ENCODE data around the gene PTP4A1. TPM values are rescaled to one million over a fixed set of nuclear protein-coding genes. Genes with fewer than 3 reads are reported as not detected.
A peak's percentile ranks its signal among the peaks of the same experiment; 100 is the strongest.

PTP4A1 gene
- total RNA-seq, 4 donors from 2014 or later = 31.4 to 100 (median 67.9) TPM

DNA sequence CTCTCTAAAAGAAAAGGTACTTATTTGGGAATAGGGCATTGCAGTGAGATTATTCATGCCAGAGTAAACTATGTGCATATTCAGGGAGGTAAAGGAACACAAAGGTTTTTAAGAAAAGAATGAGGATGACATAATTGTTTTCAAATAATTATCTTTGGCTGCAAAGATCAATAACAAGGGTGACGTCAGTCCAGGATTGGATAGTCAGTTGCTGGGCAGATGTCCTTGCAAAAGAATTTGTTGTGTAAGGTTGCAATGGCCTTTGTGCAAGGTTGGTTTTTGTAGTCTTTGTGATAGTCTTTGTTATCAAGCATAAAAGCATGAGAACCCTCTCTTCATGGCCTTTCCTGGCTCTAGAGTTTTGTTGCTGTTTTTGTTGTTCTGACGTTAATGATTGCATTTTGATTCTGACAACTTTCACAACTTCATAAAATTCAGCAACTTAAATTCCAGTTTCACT is 17.7 kb downstream of the PTP4A1 start:
- no peaks in the 10 kb centered on the region for H3K27me3 ChIP-seq
- intact Hi-C loops (cut with DNase I; ENCODE audit: low total_unique reads) = no loop called here
- no peak for DNase-seq
- TF ChIP-seq, protein P1, sequence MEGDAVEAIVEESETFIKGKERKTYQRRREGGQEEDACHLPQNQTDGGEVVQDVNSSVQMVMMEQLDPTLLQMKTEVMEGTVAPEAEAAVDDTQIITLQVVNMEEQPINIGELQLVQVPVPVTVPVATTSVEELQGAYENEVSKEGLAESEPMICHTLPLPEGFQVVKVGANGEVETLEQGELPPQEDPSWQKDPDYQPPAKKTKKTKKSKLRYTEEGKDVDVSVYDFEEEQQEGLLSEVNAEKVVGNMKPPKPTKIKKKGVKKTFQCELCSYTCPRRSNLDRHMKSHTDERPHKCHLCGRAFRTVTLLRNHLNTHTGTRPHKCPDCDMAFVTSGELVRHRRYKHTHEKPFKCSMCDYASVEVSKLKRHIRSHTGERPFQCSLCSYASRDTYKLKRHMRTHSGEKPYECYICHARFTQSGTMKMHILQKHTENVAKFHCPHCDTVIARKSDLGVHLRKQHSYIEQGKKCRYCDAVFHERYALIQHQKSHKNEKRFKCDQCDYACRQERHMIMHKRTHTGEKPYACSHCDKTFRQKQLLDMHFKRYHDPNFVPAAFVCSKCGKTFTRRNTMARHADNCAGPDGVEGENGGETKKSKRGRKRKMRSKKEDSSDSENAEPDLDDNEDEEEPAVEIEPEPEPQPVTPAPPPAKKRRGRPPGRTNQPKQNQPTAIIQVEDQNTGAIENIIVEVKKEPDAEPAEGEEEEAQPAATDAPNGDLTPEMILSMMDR (IDR thresholded peaks at IDR 0.05) = no peak
- TF ChIP-seq EP300 (IDR thresholded peaks at IDR 0.05; ENCODE audit: low read depth) = no peak
- no peak for TF ChIP-seq POLR2A (IDR thresholded peaks at IDR 0.05)
- no peak for TF ChIP-seq POLR2AphosphoS5 (IDR thresholded peaks at IDR 0.05)
- no peak overlapping the region for H3K4me3 ChIP-seq
- WGBS, 2 donors (ENCODE audit: low coverage in 1 of 2) = 79 to 83% methylated on average over 2 of the region's 2 CpGs
- no peaks in the 10 kb centered on the region for H3K4me1 ChIP-seq
- H3K27ac ChIP-seq = no peak overlapping the region
- H3K9me3 ChIP-seq = no peaks in the 10 kb centered on the region
- no peaks in the 10 kb centered on the region for H3K36me3 ChIP-seq
- in situ Hi-C loops (cut with MboI; ENCODE audit: low pct_ligation_motif_present in 1 of 4, low pct_unique_long_range_greater_than_20kb in 1 of 4, low sequenced_read_pairs in 3 of 4) = loop anchor here in 3 of 4 donors (10.0 to 25.0 kb wide), 3 partner anchors 175 to 235 kb away; no protein-coding TSS in a partner anchor

DNA sequence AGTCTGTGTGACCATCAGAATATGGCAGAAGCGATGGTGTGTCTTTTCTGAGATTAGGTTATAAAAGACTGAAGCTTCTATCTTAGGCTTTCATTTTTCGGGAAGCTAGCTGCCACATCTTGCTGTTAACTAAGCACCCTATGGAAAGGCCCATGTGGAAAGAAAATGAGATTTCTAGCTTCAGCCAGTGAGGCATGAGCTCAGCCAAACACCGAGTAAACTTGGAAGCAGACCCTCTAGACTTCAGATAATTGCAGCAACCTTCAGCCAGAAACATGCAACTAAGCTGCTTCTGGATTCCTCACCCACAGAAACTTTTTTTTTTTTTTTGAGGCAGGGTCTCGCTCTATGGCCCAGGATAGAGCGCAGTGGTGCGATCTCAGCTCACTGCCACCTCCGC is 20.6 kb downstream of the PTP4A1 start:
- peaks cover 0 to 2% (median 1%) of the 10 kb centered on the region in 4 donors for H3K4me1 ChIP-seq
- H3K9me3 ChIP-seq = no peaks in the 10 kb centered on the region
- no peak for DNase-seq
- no peaks in the 10 kb centered on the region for H3K27me3 ChIP-seq
- no peak overlapping the region for H3K27ac ChIP-seq
- in situ Hi-C loops (cut with MboI; ENCODE audit: low pct_ligation_motif_present in 1 of 4, low pct_unique_long_range_greater_than_20kb in 1 of 4, low sequenced_read_pairs in 3 of 4) = loop anchor here in 3 of 4 donors (10.0 to 25.0 kb wide), 3 partner anchors 172 to 238 kb away; no protein-coding TSS in a partner anchor
- intact Hi-C loops (cut with DNase I; ENCODE audit: low total_unique reads) = no loop called here
- TF ChIP-seq POLR2AphosphoS5 (IDR thresholded peaks at IDR 0.05) (no peak), EP300 (IDR thresholded peaks at IDR 0.05; ENCODE audit: low read depth) (no peak), POLR2A (IDR thresholded peaks at IDR 0.05) (no peak)
- TF ChIP-seq, protein P1 (IDR thresholded peaks at IDR 0.05) = no peak
- H3K4me3 ChIP-seq = no peak overlapping the region
- 94 to 95% methylated on average over 5 to 6 of the region's 7 CpGs for WGBS, 2 donors (ENCODE audit: low coverage in 1 of 2)
- H3K36me3 ChIP-seq = no peaks in the 10 kb centered on the region

- no peak for DNase-seq
- intact Hi-C loops (cut with DNase I; ENCODE audit: low total_unique reads) (loop anchor here (1.0 kb wide), 1 partner anchor 167 kb away; no protein-coding TSS in a partner anchor), in situ Hi-C loops (cut with MboI; ENCODE audit: low pct_ligation_motif_present in 1 of 4, low pct_unique_long_range_greater_than_20kb in 1 of 4, low sequenced_read_pairs in 3 of 4) (loop anchor here in 3 of 4 donors (5.0 to 25.0 kb wide), 5 partner anchors 160 to 243 kb away; no protein-coding TSS in a partner anchor)
- Histone ChIP-seq H3K27ac (peak overlapping the region; percentile 24 to 73 (median 71)), H3K27me3 (no peaks in the 10 kb centered on the region), H3K4me1 (peaks cover 0 to 10% (median 4%) of the 10 kb centered on the region in 4 donors), H3K4me3 (peak overlapping the region in 3 of 4 donors; percentile 40 to 62 (median 42)), H3K9me3 (no peaks in the 10 kb centered on the region), H3K36me3 (no peaks in the 10 kb centered on the region)
- TF ChIP-seq POLR2A (IDR thresholded peaks at IDR 0.05) (no peak), POLR2AphosphoS5 (IDR thresholded peaks at IDR 0.05) (no peak), EP300 (IDR thresholded peaks at IDR 0.05; ENCODE audit: low read depth) (no peak)
- TF ChIP-seq, protein P1 (IDR thresholded peaks at IDR 0.05) = no peak
- WGBS, 2 donors (ENCODE audit: low coverage in 1 of 2) = 47 to 61% methylated on average over 4 to 6 of the region's 6 CpGs
Measured at GRCh38 chr6:63597141-63598048, 25.1 kb downstream of the PTP4A1 start.
